Transverse colon (tissue), 4 donors: ENCODE measurements around the gene GARNL3. TPM values are rescaled to one million over a fixed set of nuclear protein-coding genes. Genes with fewer than 3 reads are reported as not detected.

Source experiments
- DNase-seq: peaks from one replicate; pipeline ENCODE4 v3.0.0-alpha.2; 2019
- H3K27ac ChIP-seq, 4 donors: fragments of 200-600 bp; sonication (generic); 2 replicates each; pipeline ENCODE4 v1.5.1; 2016 to 2018; ENCODE audit warnings: inconsistent platforms in 4 of 4
- H3K27me3 ChIP-seq: fragments of 200-600 bp; sonication (generic); 2 replicates; pipeline ENCODE4 v1.5.1; 2017; ENCODE audit warnings: inconsistent platforms
- H3K36me3 ChIP-seq, 4 donors: fragments of 200-600 bp; sonication (generic); 2 replicates each; pipeline ENCODE4 v1.5.1; 2017 to 2019; ENCODE audit warnings: inconsistent platforms in 4 of 4
- H3K4me1 ChIP-seq, 4 donors: fragments of 200-600 bp; sonication (generic); 2 replicates each; pipeline ENCODE4 v1.5.1; 2017 to 2020; ENCODE audit warnings: inconsistent platforms in 4 of 4
- H3K4me3 ChIP-seq, 4 donors: fragments of 200-600 bp; sonication (generic); 1 replicate in 1 of 4; 2 replicates in 3 of 4; pipeline versions ENCODE4 v1.5.1 to v1.6.1; 2017 to 2019; ENCODE audit warnings: inconsistent platforms in 4 of 4
- H3K9me3 ChIP-seq, 2 donors: fragments of 200-600 bp; sonication (generic); 2 replicates each; pipeline ENCODE4 v1.5.1; 2017 to 2019; ENCODE audit warnings: inconsistent platforms in 2 of 2
- EP300 ChIP-seq: sonication (generic); formaldehyde crosslinking; IDR thresholded peaks from one replicate; pipeline ENCODE4 v1.6.1; 2017; ENCODE audit warnings: antibody characterized with exemption, low read depth
- POLR2A ChIP-seq: fragments of 450-650 bp; IDR thresholded peaks from one replicate; pipeline ENCODE4 v1.6.1; 2016; ENCODE audit warnings: antibody characterized with exemption, mild to moderate bottlenecking, moderate library complexity
- POLR2AphosphoS5 ChIP-seq, 3 donors: sonication (generic); formaldehyde crosslinking; IDR thresholded peaks; one replicate each; pipeline ENCODE4 v1.6.1; 2016; ENCODE audit warnings: antibody characterized with exemption in 3 of 3
- WGBS, 2 donors: methylation state at CpG; one replicate each; pipeline ENCODE4 v1.1.5; 2018; ENCODE audit warnings: low coverage in 1 of 2; 5-methylcytosine and 5-hydroxymethylcytosine counted together
- in situ Hi-C, 4 donors: fragments of 200-750 bp; cut with MboI; loops; one replicate each; pipeline versions ENCODE4 v1.15.0 to v1.15.1; 2017; ENCODE audit warnings: low sequenced_read_pairs in 3 of 4, low pct_ligation_motif_present in 1 of 4, low pct_unique_long_range_greater_than_20kb in 1 of 4
- intact Hi-C: fragments of 100-400 bp; cut with DNase I; formaldehyde crosslinking; loops from one replicate; pipeline ENCODE4 v1.15.1; 2023; ENCODE audit warnings: low total_unique reads
- total RNA-seq, 4 donors: library from RNA; depleted of rRNA; stranded (reverse); fragments of >200 nt; gene quantifications; one replicate each; pipeline ENCODE4 v1.1.0, GENCODE V29; 2016
- TF ChIP-seq, protein P1 (sequence below), 5 experiments: fragments of 200-600 bp in 3 of 5; fragments of 450-650 bp in 2 of 5; sonication (generic) in 3 of 5; IDR thresholded peaks; 1 replicate in 2 of 5; 2 replicates in 3 of 5; pipeline ENCODE4 v1.5.1; 2016 to 2017; ENCODE audit warnings: antibody characterized with exemption in 5 of 5, inconsistent platforms in 3 of 5, mild to moderate bottlenecking in 2 of 5, moderate library complexity in 1 of 5

The GARNL3 gene
- total RNA-seq, 4 donors from 2014 or later, result 6.0 to 19.5 (median 11.8) TPM

DNA sequence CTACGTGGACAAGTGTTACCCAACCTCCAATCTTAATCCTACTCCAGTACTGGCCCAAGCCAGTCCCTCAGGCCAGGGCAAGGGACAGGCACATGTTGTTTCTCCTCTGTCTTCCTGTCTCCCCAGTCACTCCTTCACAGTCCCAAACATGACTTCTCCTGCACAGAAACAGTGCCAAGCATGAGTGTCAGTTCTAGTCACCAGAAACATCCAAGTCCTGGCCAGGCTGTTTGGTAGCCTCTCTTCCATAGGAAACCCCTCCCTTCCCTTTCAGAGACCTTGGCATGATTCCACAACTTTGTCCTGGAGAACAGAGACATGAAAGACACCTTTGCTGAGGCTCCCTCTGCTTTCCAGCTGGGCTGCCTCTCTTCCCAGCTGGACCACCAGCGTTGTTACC lies 76.1 kb downstream of the GARNL3 start:
- intact Hi-C loops (no loop called here), in situ Hi-C loops (no loop called here)
- Histone ChIP-seq H3K4me3 (no peak overlapping the region), H3K36me3 (no peaks in the 10 kb centered on the region), H3K4me1 (peaks cover 0 to 18% (median 14%) of the 10 kb centered on the region in 4 donors), H3K27me3 (no peaks in the 10 kb centered on the region), H3K27ac (no peak overlapping the region), H3K9me3 (no peaks in the 10 kb centered on the region)
- no peak for DNase-seq
- TF ChIP-seq EP300 (no peak), POLR2AphosphoS5 (IDR thresholded peaks at IDR 0.05) (no peak), POLR2A (no peak)
- TF ChIP-seq, protein P1, sequence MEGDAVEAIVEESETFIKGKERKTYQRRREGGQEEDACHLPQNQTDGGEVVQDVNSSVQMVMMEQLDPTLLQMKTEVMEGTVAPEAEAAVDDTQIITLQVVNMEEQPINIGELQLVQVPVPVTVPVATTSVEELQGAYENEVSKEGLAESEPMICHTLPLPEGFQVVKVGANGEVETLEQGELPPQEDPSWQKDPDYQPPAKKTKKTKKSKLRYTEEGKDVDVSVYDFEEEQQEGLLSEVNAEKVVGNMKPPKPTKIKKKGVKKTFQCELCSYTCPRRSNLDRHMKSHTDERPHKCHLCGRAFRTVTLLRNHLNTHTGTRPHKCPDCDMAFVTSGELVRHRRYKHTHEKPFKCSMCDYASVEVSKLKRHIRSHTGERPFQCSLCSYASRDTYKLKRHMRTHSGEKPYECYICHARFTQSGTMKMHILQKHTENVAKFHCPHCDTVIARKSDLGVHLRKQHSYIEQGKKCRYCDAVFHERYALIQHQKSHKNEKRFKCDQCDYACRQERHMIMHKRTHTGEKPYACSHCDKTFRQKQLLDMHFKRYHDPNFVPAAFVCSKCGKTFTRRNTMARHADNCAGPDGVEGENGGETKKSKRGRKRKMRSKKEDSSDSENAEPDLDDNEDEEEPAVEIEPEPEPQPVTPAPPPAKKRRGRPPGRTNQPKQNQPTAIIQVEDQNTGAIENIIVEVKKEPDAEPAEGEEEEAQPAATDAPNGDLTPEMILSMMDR (IDR thresholded peaks at IDR 0.05), result no peak
- 60 to 73% methylated on average over 1 to 2 of the region's 2 CpGs for WGBS, 2 donors

DNA sequence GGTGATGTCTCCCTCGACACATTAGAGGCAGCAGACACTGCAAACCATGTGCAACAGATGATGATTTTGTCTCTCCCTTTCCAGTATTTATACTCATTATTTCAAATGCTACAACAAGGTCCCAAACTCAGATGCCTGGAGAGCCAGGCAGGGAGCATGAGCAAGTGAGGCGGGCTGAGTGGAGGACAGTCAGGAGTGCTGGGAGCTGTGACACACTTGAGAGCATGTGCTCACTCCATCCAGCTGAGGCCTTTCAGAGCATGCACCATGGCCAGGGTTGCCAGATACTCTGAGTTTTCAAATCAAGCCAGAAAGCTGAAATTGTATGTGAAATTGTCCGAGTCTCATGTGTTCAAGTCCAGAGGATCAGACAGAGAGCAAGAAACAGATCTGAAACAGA lies 76.6 kb downstream of the GARNL3 start:
- no peak overlapping the region for H3K4me3 ChIP-seq
- no peak overlapping the region for H3K27ac ChIP-seq
- H3K36me3 ChIP-seq, result no peaks in the 10 kb centered on the region
- intact Hi-C loops, result no loop called here
- DNase-seq, result no peak
- no peaks in the 10 kb centered on the region for H3K9me3 ChIP-seq
- TF ChIP-seq, protein P1 (IDR thresholded peaks at IDR 0.05), result no peak
- no peak for TF ChIP-seq EP300
- TF ChIP-seq POLR2A, result no peak
- no peak for TF ChIP-seq POLR2AphosphoS5 (IDR thresholded peaks at IDR 0.05)
- no peaks in the 10 kb centered on the region for H3K27me3 ChIP-seq
- in situ Hi-C loops, result no loop called here
- WGBS, 2 donors, result 79 to 92% methylated on average over 2 to 3 of the region's 3 CpGs
- H3K4me1 ChIP-seq, result peaks cover 0 to 18% (median 13%) of the 10 kb centered on the region in 4 donors

DNA sequence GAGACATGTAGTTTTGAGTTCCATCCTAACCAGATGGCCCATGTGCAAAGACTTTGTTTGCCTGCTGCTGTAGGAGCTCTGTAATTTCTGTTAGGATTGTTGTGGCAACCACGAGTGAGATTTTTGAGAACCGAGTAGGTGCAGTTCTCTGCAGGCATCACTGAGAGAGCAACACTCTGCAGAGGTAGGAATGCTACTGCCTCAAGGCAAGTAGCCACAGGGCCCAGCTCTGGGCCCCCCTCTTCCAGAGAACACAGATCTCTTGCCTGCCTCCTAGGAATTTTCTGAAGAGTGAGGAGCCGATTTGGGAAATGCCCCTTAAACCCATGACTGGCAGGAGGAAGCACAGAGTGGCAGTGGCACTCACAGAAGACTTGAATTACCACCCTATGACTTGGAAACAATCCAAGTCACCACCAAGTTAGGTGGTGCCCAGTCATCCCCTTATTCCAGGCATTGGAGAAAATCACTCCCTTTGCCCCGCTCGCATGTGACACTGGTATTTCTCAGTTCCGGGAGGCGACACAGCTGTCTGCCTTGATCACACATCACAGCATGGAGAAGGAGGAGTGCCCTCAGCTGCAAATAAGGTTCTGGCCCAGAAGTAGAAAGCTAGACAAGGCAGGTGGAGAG lies 79.9 kb downstream of the GARNL3 start:
- no peak for DNase-seq
- Histone ChIP-seq H3K27me3 (no peaks in the 10 kb centered on the region), H3K4me1 (no peaks in the 10 kb centered on the region), H3K36me3 (no peaks in the 10 kb centered on the region), H3K4me3 (no peak overlapping the region), H3K27ac (no peak overlapping the region), H3K9me3 (no peaks in the 10 kb centered on the region)
- intact Hi-C loops, result no loop called here
- TF ChIP-seq POLR2A (no peak), POLR2AphosphoS5 (IDR thresholded peaks at IDR 0.05) (no peak), EP300 (no peak)
- TF ChIP-seq, protein P1 (IDR thresholded peaks at IDR 0.05), result no peak
- in situ Hi-C loops, result no loop called here
- WGBS, 2 donors, result 87% methylated on average over 7 of the region's 7 CpGs; no CpG with 5 or more reads in 1 of the 2 donors

DNA sequence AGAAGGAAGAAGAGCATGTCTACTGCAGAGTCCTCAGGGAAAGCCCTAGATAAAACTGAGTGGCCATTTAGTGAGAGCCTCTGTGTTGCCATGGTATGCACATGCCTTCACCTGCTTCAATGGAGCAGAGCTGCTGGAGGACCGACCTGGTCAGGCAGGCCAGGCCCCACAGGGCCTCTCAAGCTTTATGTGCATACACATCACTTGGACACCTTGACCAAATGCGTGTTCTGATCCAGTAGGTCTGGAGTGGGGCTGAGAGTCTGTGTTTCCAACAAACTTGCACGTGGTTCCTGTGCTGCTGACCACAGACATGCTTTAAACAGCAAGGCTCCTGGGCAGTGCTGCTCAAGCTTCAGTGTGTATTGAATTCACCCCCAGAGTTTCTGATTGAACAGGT lies 81.0 kb downstream of the GARNL3 start:
- in situ Hi-C loops, result no loop called here
- H3K36me3 ChIP-seq, result no peaks in the 10 kb centered on the region
- WGBS, 2 donors, result 84% methylated on average over 3 of the region's 3 CpGs; no CpG with 5 or more reads in 1 of the 2 donors

More for the DNA sequence above, 81.0 kb downstream of the GARNL3 start:
- H3K27ac ChIP-seq, result no peak overlapping the region
- no peaks in the 10 kb centered on the region for H3K9me3 ChIP-seq
- no peak for DNase-seq
- TF ChIP-seq EP300, result no peak
- no peak for TF ChIP-seq POLR2AphosphoS5 (IDR thresholded peaks at IDR 0.05)
- no peak for TF ChIP-seq POLR2A
- TF ChIP-seq, protein P1 (IDR thresholded peaks at IDR 0.05), result no peak
- no peaks in the 10 kb centered on the region for H3K4me1 ChIP-seq
- H3K27me3 ChIP-seq, result no peaks in the 10 kb centered on the region
- intact Hi-C loops, result no loop called here
- H3K4me3 ChIP-seq, result no peak overlapping the region
